ENCODE data around the gene NEDD4L.

Gene NEDD4L

GRCh38 chr18:58103339-58103985 is 59.4 kb downstream of the NEDD4L start:
- H3K36me3 ChIP-seq (ENCODE audit: control insufficient read depth in 2 of 2, insufficient read depth in 1 of 2, low read length in 2 of 2), result no peaks in the 10 kb centered on the region
- H3K9me3 ChIP-seq (ENCODE audit: control insufficient read depth, insufficient read depth, low read depth, low read length), result no peaks in the 10 kb centered on the region
- ChIA-PET CTCF (interaction anchor here (1.7 to 2.1 kb wide), 3 partner anchors 18 to 60 kb away, joined by 5 to 7 read pairs (median 6); partner anchors contain the start of gene NEDD4L), POLR2A (no interaction called here)
- no peak overlapping the region for H3K27ac ChIP-seq (ENCODE audit: extremely low read depth, low read depth, low read length)
- no peak overlapping the region for H3K4me3 ChIP-seq (ENCODE audit: low read depth, low read length)
- TF ChIP-seq ZNF24 (tag by site-specific recombination; IDR thresholded peaks at IDR 0.05), result no peak
- TF ChIP-seq YY2 (tag by site-specific recombination; IDR thresholded peaks at IDR 0.05), result no peak
- no peak for TF ChIP-seq ZSCAN23 (tag by site-specific recombination; IDR thresholded peaks at IDR 0.05)
- peak; percentile 61; the same call in 1 of the 2 replicates for TF ChIP-seq PRDM1 (tag by site-specific recombination; IDR thresholded peaks at IDR 0.05)
- TF ChIP-seq ZNF37A (tag by site-specific recombination; IDR thresholded peaks at IDR 0.05), result no peak
- peaks cover 25% of the 10 kb centered on the region for H3K4me1 ChIP-seq (ENCODE audit: control insufficient read depth, insufficient read depth, low read length)

- H3K4me1 ChIP-seq (ENCODE audit: control insufficient read depth, insufficient read depth, low read length), result peaks cover 25% of the 10 kb centered on the region
Measured at GRCh38 chr18:58104096-58104495, 60.1 kb downstream of the NEDD4L start.

GRCh38 chr18:58105206-58105887 is 61.3 kb downstream of the NEDD4L start:
- no peak overlapping the region for H3K27ac ChIP-seq (ENCODE audit: extremely low read depth, low read depth, low read length)

More at GRCh38 chr18:58104096-58104495, 60.1 kb downstream of the NEDD4L start:
- CTCF ChIA-PET, result interaction anchor here (1.7 to 2.1 kb wide), 2 partner anchors 18 to 53 kb away, joined by 5 to 7 read pairs; no protein-coding TSS in a partner anchor
- TF ChIP-seq ZBTB44 (tag by site-specific recombination; IDR thresholded peaks at IDR 0.05), result no peak
- peak; percentile 38 for TF ChIP-seq SETDB1 (IDR thresholded peaks at IDR 0.05; ENCODE audit: insufficient read length, low read length)
- no peak for TF ChIP-seq ZNF626 (tag by site-specific recombination; IDR thresholded peaks at IDR 0.05)
- no peak for TF ChIP-seq GLIS2 (tag by site-specific recombination; IDR thresholded peaks at IDR 0.05)
- H3K36me3 ChIP-seq (ENCODE audit: control insufficient read depth in 2 of 2, insufficient read depth in 1 of 2, low read length in 2 of 2), result no peaks in the 10 kb centered on the region
- H3K4me3 ChIP-seq (ENCODE audit: low read depth, low read length), result no peak overlapping the region
- no peak overlapping the region for H3K27ac ChIP-seq (ENCODE audit: extremely low read depth, low read depth, low read length)
- POLR2A ChIA-PET, result no interaction called here
- H3K9me3 ChIP-seq (ENCODE audit: control insufficient read depth, insufficient read depth, low read depth, low read length), result no peaks in the 10 kb centered on the region

More at GRCh38 chr18:58105206-58105887, 61.3 kb downstream of the NEDD4L start:
- ChIA-PET CTCF (interaction anchor here (1.0 to 2.1 kb wide), 4 partner anchors 16 to 62 kb away, joined by 4 to 8 read pairs (median 6); partner anchors contain the start of gene NEDD4L), POLR2A (no interaction called here)
- H3K4me1 ChIP-seq (ENCODE audit: control insufficient read depth, insufficient read depth, low read length), result peaks cover 23% of the 10 kb centered on the region
- H3K36me3 ChIP-seq (ENCODE audit: control insufficient read depth in 2 of 2, insufficient read depth in 1 of 2, low read length in 2 of 2), result no peaks in the 10 kb centered on the region
- H3K9me3 ChIP-seq (ENCODE audit: control insufficient read depth, insufficient read depth, low read depth, low read length), result no peaks in the 10 kb centered on the region
- TF ChIP-seq KLF10 (tag by site-specific recombination; IDR thresholded peaks at IDR 0.05) (no peak), ZNF280D (tag by site-specific recombination; IDR thresholded peaks at IDR 0.05) (no peak), ZNF121 (tag by site-specific recombination; IDR thresholded peaks at IDR 0.05) (no peak)
- H3K4me3 ChIP-seq (ENCODE audit: low read depth, low read length), result no peak overlapping the region
